Hepatocyte (in vitro differentiated cells): ENCODE measurements around the gene GAA. TPM values are rescaled to one million over a fixed set of nuclear protein-coding genes. Genes with fewer than 3 reads are reported as not detected.

Source experiments
- DNase-seq: peaks from one replicate; pipeline ENCODE4 v3.0.0-alpha.2; 2016; ENCODE audit warnings: low spot score
- H2AFZ ChIP-seq: fragments of 200-600 bp; sonication (generic); 2 replicates; pipeline ENCODE4 v1.6.0; 2016; ENCODE audit warnings: antibody characterized with exemption, mild to moderate bottlenecking
- H3K27ac ChIP-seq: fragments of 200-600 bp; sonication (generic); 2 replicates; pipeline ENCODE4 v1.5.1; 2016; ENCODE audit warnings: mild to moderate bottlenecking
- H3K27me3 ChIP-seq: fragments of 200-600 bp; sonication (generic); 2 replicates; pipeline ENCODE4 v1.6.1; 2016
- H3K36me3 ChIP-seq: fragments of 200-600 bp; sonication (generic); replicated peaks from 2 replicates; pipeline ENCODE4 v1.5.1; 2016; ENCODE audit warnings: low read depth; ENCODE audit not compliant: insufficient read depth
- H3K4me1 ChIP-seq: fragments of 200-600 bp; sonication (generic); 2 replicates; pipeline ENCODE4 v1.5.1; 2016; ENCODE audit warnings: mild to moderate bottlenecking, moderate library complexity; ENCODE audit not compliant: insufficient read depth
- H3K4me2 ChIP-seq: fragments of 200-600 bp; sonication (generic); 2 replicates; pipeline ENCODE4 v1.6.0; 2016
- H3K4me3 ChIP-seq: fragments of 200-600 bp; sonication (generic); 2 replicates; pipeline ENCODE4 v1.5.1; 2016; ENCODE audit warnings: mild to moderate bottlenecking
- H3K79me2 ChIP-seq: fragments of 200-600 bp; sonication (generic); 2 replicates; pipeline ENCODE4 v1.6.0; 2017; ENCODE audit warnings: mild to moderate bottlenecking
- H3K9me2 ChIP-seq: fragments of 200-600 bp; sonication (generic); replicated peaks from 2 replicates; pipeline ENCODE4 v1.6.0; 2017; ENCODE audit warnings: mild to moderate bottlenecking; ENCODE audit not compliant: insufficient read depth
- H3K9me3 ChIP-seq: fragments of 200-600 bp; sonication (generic); 2 replicates; pipeline ENCODE4 v1.5.1; 2016; ENCODE audit warnings: low read depth, mild to moderate bottlenecking
- H4K20me1 ChIP-seq: fragments of 200-600 bp; sonication (generic); 2 replicates; pipeline ENCODE4 v1.6.0; 2016; ENCODE audit warnings: mild to moderate bottlenecking; ENCODE audit not compliant: insufficient read depth, poor library complexity, severe bottlenecking
- EZH2 ChIP-seq: fragments of 200-600 bp; sonication (generic); IDR thresholded peaks from 2 replicates; pipeline ENCODE4 v1.6.1; 2016; ENCODE audit warnings: antibody characterized with exemption, mild to moderate bottlenecking, borderline replicate concordance
- EZH2phosphoT487 ChIP-seq: fragments of 200-600 bp; sonication (generic); IDR thresholded peaks from one replicate; pipeline ENCODE4 v1.6.1; 2018; ENCODE audit warnings: antibody characterized with exemption, mild to moderate bottlenecking, low read depth, moderate library complexity; ENCODE audit not compliant: unreplicated experiment, severe bottlenecking
- WGBS: methylation state at CpG from one replicate; pipeline ENCODE4 v1.1.6; 2016; ENCODE audit warnings: low lambda C conversion rate; ENCODE audit errors: missing lambda C conversion rate; 5-methylcytosine and 5-hydroxymethylcytosine counted together
- polyA plus RNA-seq: library from polyadenylated mRNA; unstranded; fragments of >200 nt; fragmentation: Nextera tagmentation; extraction: Ambion mirVana; gene quantifications from 2 replicates; pipeline ENCODE4 v1.2.1, GENCODE V29; 2016
- total RNA-seq: library from RNA; depleted of rRNA; stranded (reverse); fragments of >200 nt; gene quantifications from 2 replicates; pipeline ENCODE4 v1.2.3, GENCODE V29; 2014
- TF ChIP-seq, protein P1 (sequence below): fragments of 200-600 bp; sonication (generic); IDR thresholded peaks from 2 replicates; pipeline ENCODE4 v1.5.1; 2016; ENCODE audit warnings: antibody characterized with exemption, mild to moderate bottlenecking; ENCODE audit not compliant: poor library complexity

The GAA gene
- total and polyA plus RNA-seq, 2 experiments from 2014 or later: 37.1 to 43.1 TPM

DNA sequence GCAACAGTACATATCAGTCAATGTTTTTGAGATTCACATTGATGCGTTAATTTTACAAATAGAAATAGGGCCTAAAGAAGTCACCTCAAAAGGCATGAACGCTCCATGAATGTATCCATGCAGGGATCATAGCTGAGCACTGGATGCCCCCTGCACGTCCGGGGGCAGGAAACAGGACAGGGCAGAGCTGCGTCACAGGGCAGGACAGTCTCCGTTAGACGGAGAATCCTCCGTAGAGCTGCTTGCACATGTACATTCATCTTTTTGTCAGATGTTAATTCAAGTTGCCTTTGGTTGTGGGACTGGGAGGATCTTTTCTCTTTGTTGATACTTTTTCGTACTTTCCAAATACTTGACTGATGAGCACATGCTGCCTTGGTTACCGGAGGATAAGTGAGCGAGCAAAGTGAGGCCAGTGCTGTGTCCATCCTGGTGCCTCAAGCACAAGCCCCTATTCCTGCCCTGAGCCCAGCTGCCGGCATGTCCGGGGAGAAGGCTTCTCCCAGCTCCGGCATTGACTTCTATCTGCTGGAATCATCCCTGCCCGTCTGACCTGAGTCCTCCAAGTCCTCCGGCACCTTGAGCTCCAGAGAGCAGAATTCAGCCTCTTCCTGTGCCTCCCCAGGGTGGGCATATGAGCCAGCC is 15.0 kb downstream of the GAA start:
- H3K4me1 ChIP-seq: no peaks in the 10 kb centered on the region
- no peak for DNase-seq
- H3K27me3 ChIP-seq: no peaks in the 10 kb centered on the region
- no peak overlapping the region for H2AFZ ChIP-seq
- no peak overlapping the region for H3K27ac ChIP-seq
- no peaks in the 10 kb centered on the region for H4K20me1 ChIP-seq
- no peaks in the 10 kb centered on the region for H3K9me2 ChIP-seq
- WGBS: 87% methylated on average over 16 of the region's 16 CpGs
- H3K4me2 ChIP-seq: no peak overlapping the region
- H3K36me3 ChIP-seq: no peaks in the 10 kb centered on the region
- H3K79me2 ChIP-seq: no peaks in the 10 kb centered on the region
- TF ChIP-seq EZH2 (no peak), EZH2phosphoT487 (no peak)
- TF ChIP-seq, protein P1, sequence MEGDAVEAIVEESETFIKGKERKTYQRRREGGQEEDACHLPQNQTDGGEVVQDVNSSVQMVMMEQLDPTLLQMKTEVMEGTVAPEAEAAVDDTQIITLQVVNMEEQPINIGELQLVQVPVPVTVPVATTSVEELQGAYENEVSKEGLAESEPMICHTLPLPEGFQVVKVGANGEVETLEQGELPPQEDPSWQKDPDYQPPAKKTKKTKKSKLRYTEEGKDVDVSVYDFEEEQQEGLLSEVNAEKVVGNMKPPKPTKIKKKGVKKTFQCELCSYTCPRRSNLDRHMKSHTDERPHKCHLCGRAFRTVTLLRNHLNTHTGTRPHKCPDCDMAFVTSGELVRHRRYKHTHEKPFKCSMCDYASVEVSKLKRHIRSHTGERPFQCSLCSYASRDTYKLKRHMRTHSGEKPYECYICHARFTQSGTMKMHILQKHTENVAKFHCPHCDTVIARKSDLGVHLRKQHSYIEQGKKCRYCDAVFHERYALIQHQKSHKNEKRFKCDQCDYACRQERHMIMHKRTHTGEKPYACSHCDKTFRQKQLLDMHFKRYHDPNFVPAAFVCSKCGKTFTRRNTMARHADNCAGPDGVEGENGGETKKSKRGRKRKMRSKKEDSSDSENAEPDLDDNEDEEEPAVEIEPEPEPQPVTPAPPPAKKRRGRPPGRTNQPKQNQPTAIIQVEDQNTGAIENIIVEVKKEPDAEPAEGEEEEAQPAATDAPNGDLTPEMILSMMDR: no peak
- H3K4me3 ChIP-seq: no peak overlapping the region
- H3K9me3 ChIP-seq: no peaks in the 10 kb centered on the region

DNA sequence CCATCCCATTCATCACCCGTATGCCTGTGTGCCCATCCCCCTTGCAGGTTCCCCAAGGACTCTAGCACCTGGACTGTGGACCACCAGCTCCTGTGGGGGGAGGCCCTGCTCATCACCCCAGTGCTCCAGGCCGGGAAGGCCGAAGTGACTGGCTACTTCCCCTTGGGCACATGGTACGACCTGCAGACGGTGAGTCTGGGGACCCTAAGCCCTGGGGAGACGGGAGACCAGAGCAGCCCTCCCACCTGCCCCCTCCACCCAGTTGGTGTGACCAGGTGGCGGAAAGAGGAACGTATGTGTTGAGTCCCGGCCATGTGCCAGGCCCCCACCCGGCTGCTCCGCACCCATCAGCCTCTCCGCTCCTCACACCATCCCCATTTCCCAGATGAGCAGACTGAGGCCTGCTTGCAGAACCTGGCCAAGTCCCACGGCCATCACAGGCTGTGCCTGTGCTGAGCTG is 15.6 kb downstream of the GAA start:
- Histone ChIP-seq H3K4me2 (no peak overlapping the region), H3K9me3 (no peaks in the 10 kb centered on the region), H3K27me3 (no peaks in the 10 kb centered on the region), H2AFZ (no peak overlapping the region), H3K79me2 (no peaks in the 10 kb centered on the region), H3K9me2 (no peaks in the 10 kb centered on the region), H3K4me1 (no peaks in the 10 kb centered on the region), H3K4me3 (no peak overlapping the region), H3K36me3 (no peaks in the 10 kb centered on the region), H4K20me1 (no peaks in the 10 kb centered on the region), H3K27ac (no peak overlapping the region)
- DNase-seq: peak; percentile 3
- no peak for TF ChIP-seq EZH2
- TF ChIP-seq EZH2phosphoT487: no peak
- TF ChIP-seq, protein P1: no peak
- WGBS: 95% methylated on average over 11 of the region's 13 CpGs

DNA sequence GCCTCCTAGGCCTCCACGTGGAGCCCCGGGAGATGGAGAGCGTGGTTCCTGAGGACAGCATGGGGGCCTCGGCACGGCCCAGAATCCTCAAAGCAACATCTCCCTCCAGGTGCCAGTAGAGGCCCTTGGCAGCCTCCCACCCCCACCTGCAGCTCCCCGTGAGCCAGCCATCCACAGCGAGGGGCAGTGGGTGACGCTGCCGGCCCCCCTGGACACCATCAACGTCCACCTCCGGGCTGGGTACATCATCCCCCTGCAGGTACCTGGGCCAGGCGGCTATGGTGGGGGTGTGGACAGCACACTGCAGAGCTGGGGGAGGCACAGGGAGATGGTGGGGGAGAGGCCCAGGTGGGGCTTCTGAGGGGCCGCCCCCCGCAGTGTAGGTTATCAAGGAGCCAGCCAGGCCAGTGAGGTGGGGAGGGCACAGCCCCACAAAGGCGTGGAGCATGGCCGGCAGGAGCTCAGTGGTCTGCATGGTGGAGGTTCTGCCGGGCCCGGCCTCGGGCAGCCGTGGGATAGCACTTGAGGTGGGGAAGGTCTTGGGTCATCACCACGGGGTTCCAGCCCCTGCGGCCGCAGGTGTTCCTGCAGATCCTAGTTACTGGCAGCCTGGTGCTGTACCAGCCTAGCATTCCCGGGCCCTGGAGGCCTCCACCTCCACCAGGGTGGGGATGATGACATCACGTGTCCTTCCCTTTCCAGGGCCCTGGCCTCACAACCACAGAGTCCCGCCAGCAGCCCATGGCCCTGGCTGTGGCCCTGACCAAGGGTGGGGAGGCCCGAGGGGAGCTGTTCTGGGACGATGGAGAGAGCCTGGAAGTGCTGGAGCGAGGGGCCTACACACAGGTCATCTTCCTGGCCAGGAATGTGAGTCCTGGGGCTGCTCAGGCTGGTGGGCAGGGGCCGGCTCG is 16.4 kb downstream of the GAA start:
- no peak overlapping the region for H2AFZ ChIP-seq
- no peaks in the 10 kb centered on the region for H3K9me3 ChIP-seq
- H3K36me3 ChIP-seq: no peaks in the 10 kb centered on the region
- no peak for TF ChIP-seq EZH2
- TF ChIP-seq EZH2phosphoT487: no peak
- TF ChIP-seq, protein P1: no peak
- no peaks in the 10 kb centered on the region for H4K20me1 ChIP-seq
- no peak overlapping the region for H3K4me2 ChIP-seq
- WGBS: 92% methylated on average over 22 of the region's 31 CpGs
- no peaks in the 10 kb centered on the region for H3K27me3 ChIP-seq
- no peaks in the 10 kb centered on the region for H3K4me1 ChIP-seq
- no peaks in the 10 kb centered on the region for H3K79me2 ChIP-seq
- DNase-seq: peak; percentile 3
- no peaks in the 10 kb centered on the region for H3K9me2 ChIP-seq
- no peak overlapping the region for H3K4me3 ChIP-seq
- H3K27ac ChIP-seq: no peak overlapping the region
